Activated CD8-positive, alpha-beta T cell treated with anti-CD3 and anti-CD28 coated beads for 36 hours (primary cell): Measurements from ENCODE around the gene ZNF839. TPM values are rescaled to one million over a fixed set of nuclear protein-coding genes. Genes with fewer than 3 reads are reported as not detected.

Experiments
- ATAC-seq: fragments of 200-7000 bp; cut with Tn5 transposase; one replicate; pipeline ENCODE4 v1.10.0; 2021; ENCODE audit warnings: mild to moderate bottlenecking, moderate library complexity
- CTCF ChIA-PET: fragments of 350-600 bp; sonication (Branson Sonifier 250); formaldehyde crosslinking; loops from one replicate; lab custom pipeline; 2021; ENCODE audit warnings: antibody characterized with exemption; lab: Charles Lee
- POLR2A ChIA-PET: fragments of 350-600 bp; sonication (Branson Sonifier 250); formaldehyde crosslinking; loops from one replicate; lab custom pipeline; 2021; ENCODE audit warnings: antibody characterized with exemption; lab: Charles Lee
- DNase-seq: peaks from one replicate; pipeline ENCODE4 v3.0.0-alpha.2; 2020
- H3K27ac Mint-ChIP-seq: one replicate; pipeline ENCODE4 v1.8.0; 2021; ENCODE audit warnings: mild to moderate bottlenecking, mixed read lengths
- H3K27me3 Mint-ChIP-seq: one replicate; pipeline ENCODE4 v1.8.0; 2021; ENCODE audit warnings: mixed read lengths
- H3K36me3 Mint-ChIP-seq: one replicate; pipeline ENCODE4 v1.8.0; 2021; ENCODE audit warnings: low read depth, mixed read lengths
- H3K4me1 Mint-ChIP-seq: one replicate; pipeline ENCODE4 v1.8.0; 2021; ENCODE audit warnings: low read depth, mixed read lengths
- H3K4me3 Mint-ChIP-seq: one replicate; pipeline ENCODE4 v1.8.0; 2021; ENCODE audit warnings: mild to moderate bottlenecking, moderate library complexity, mixed read lengths
- H3K9me3 Mint-ChIP-seq: one replicate; pipeline ENCODE4 v1.8.0; 2021; ENCODE audit warnings: mixed read lengths
- intact Hi-C: fragments of 100-400 bp; cut with micrococcal nuclease; formaldehyde crosslinking; loops from one replicate; pipeline ENCODE4 v1.10.0; 2022
- total RNA-seq, 2 experiments: library from RNA; stranded (reverse); gene quantifications; one replicate each; pipeline ENCODE4 v1.2.3, GENCODE V29; 2021
- TF ChIP-seq, protein P1 (sequence below): fragments of 200-600 bp; IDR thresholded peaks from one replicate; pipeline ENCODE4 v1.8.0; 2022; ENCODE audit warnings: antibody characterized with exemption, mild to moderate bottlenecking

ZNF839 gene
- total RNA-seq, 2 experiments from 2014 or later = 16.7 to 18.6 TPM

DNA sequence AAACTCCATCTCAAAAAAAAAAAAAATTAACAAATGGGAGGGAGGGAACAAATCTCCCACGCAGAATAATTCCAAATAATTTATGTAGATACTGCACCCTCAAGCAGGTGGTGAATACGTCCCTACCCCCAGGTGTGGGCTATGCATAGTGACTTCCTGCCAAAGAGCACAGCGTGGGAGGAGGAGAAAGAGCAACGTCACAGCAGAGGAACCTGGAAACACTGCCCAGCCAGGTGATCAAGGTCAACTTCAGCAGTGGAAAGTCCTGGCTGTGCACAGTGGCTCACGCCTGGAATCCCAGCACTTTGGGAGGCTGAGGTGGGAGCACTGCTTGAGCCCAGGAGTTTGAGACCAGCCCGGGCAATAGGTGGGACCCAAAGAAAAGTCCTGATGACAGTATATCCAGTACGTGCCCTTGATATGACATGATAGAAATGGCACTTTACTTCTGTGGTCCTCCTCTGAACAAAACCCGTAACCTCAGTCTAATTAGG lies 33.6 kb downstream of the ZNF839 start:
- Mint-ChIP-seq H3K4me3 (no peak overlapping the region), H3K36me3 (peaks cover 41% of the 10 kb centered on the region), H3K4me1 (peaks cover 9% of the 10 kb centered on the region), H3K9me3 (no peaks in the 10 kb centered on the region), H3K27ac (peak overlapping the region; percentile 34), H3K27me3 (no peaks in the 10 kb centered on the region)
- DNase-seq (peak; percentile 11), ATAC-seq (no peak)
- intact Hi-C loops = no loop called here
- TF ChIP-seq, protein P1, sequence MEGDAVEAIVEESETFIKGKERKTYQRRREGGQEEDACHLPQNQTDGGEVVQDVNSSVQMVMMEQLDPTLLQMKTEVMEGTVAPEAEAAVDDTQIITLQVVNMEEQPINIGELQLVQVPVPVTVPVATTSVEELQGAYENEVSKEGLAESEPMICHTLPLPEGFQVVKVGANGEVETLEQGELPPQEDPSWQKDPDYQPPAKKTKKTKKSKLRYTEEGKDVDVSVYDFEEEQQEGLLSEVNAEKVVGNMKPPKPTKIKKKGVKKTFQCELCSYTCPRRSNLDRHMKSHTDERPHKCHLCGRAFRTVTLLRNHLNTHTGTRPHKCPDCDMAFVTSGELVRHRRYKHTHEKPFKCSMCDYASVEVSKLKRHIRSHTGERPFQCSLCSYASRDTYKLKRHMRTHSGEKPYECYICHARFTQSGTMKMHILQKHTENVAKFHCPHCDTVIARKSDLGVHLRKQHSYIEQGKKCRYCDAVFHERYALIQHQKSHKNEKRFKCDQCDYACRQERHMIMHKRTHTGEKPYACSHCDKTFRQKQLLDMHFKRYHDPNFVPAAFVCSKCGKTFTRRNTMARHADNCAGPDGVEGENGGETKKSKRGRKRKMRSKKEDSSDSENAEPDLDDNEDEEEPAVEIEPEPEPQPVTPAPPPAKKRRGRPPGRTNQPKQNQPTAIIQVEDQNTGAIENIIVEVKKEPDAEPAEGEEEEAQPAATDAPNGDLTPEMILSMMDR = no peak
- ChIA-PET POLR2A (no interaction called here), CTCF (no interaction called here)

- no peak for DNase-seq
- POLR2A ChIA-PET = no interaction called here
- Mint-ChIP-seq H3K9me3 (no peaks in the 10 kb centered on the region), H3K27ac (no peak overlapping the region), H3K4me3 (no peak overlapping the region), H3K27me3 (no peaks in the 10 kb centered on the region), H3K4me1 (peaks cover 22% of the 10 kb centered on the region), H3K36me3 (peaks cover 35% of the 10 kb centered on the region)
- CTCF ChIA-PET = interaction anchor here (1.2 kb wide), 1 partner anchor 35 kb away, joined by 3 read pairs; no protein-coding TSS in a partner anchor
- intact Hi-C loops = no loop called here
- ATAC-seq = no peak
- TF ChIP-seq, protein P1 = no peak
Measured at GRCh38 chr14:102356280-102356679, 36.7 kb downstream of the ZNF839 start.

GRCh38 chr14:102359341-102359740 lies 39.8 kb downstream of the ZNF839 start:
- Mint-ChIP-seq H3K36me3 (peaks cover 26% of the 10 kb centered on the region), H3K4me3 (no peak overlapping the region), H3K27ac (no peak overlapping the region), H3K9me3 (no peaks in the 10 kb centered on the region), H3K27me3 (no peaks in the 10 kb centered on the region), H3K4me1 (peaks cover 25% of the 10 kb centered on the region)
- ChIA-PET CTCF (interaction anchor here (1.1 kb wide), 1 partner anchor 235 kb away, joined by 3 read pairs; no protein-coding TSS in a partner anchor), POLR2A (interaction anchor here (1.2 kb wide), 1 partner anchor 11 kb away, joined by 4 read pairs; no protein-coding TSS in a partner anchor)
- ATAC-seq (no peak), DNase-seq (no peak)
- TF ChIP-seq, protein P1 = no peak
- intact Hi-C loops = no loop called here

GRCh38 chr14:102360388-102360787 lies 40.8 kb downstream of the ZNF839 start:
- peaks cover 25% of the 10 kb centered on the region for H3K4me1 Mint-ChIP-seq
- H3K27me3 Mint-ChIP-seq = no peaks in the 10 kb centered on the region
- ATAC-seq = no peak
- POLR2A ChIA-PET = interaction anchor here (0.6 to 1.2 kb wide), 3 partner anchors 10 to 15 kb away, joined by 3 to 4 read pairs (median 4); no protein-coding TSS in a partner anchor
- intact Hi-C loops = no loop called here
- CTCF ChIA-PET = interaction anchor here (1.1 kb wide), 1 partner anchor 234 kb away, joined by 3 read pairs; no protein-coding TSS in a partner anchor
- no peak overlapping the region for H3K27ac Mint-ChIP-seq
- H3K36me3 Mint-ChIP-seq = peaks cover 26% of the 10 kb centered on the region
- TF ChIP-seq, protein P1 = no peak
- no peak for DNase-seq
- H3K9me3 Mint-ChIP-seq = no peaks in the 10 kb centered on the region
- no peak overlapping the region for H3K4me3 Mint-ChIP-seq

GRCh38 chr14:102362084-102362483 lies 42.5 kb downstream of the ZNF839 start:
- peaks cover 19% of the 10 kb centered on the region for H3K36me3 Mint-ChIP-seq
- TF ChIP-seq, protein P1 = no peak
- H3K4me3 Mint-ChIP-seq = no peak overlapping the region
- DNase-seq = peak; percentile 83
- peak; percentile 83 for ATAC-seq
- ChIA-PET CTCF (interaction anchor here (1.0 to 1.6 kb wide), 3 partner anchors 10 to 41 kb away, joined by 3 to 5 read pairs (median 4); no protein-coding TSS in a partner anchor), POLR2A (interaction anchor here (0.6 to 2.1 kb wide), 13 partner anchors 8 to 195 kb away, joined by 3 to 10 read pairs (median 4); partner anchors contain the start of genes MOK and ZNF839)
- H3K27me3 Mint-ChIP-seq = no peaks in the 10 kb centered on the region
- peak overlapping the region; percentile 95 for H3K27ac Mint-ChIP-seq
- intact Hi-C loops = no loop called here
- peaks cover 29% of the 10 kb centered on the region for H3K4me1 Mint-ChIP-seq
- H3K9me3 Mint-ChIP-seq = no peaks in the 10 kb centered on the region
